GM12878 (cell line): ENCODE measurements around the gene HOMER2. TPM values are rescaled to one million over a fixed set of nuclear protein-coding genes. Genes with fewer than 3 reads are reported as not detected.
A peak's percentile ranks its signal among the peaks of the same experiment; 100 is the strongest.

Experiments used
- ATAC-seq: fragments of 200-7000 bp; cut with Tn5 transposase; 3 replicates; pipeline ENCODE4 v1.9.1; 2020; ENCODE audit warnings: mild to moderate bottlenecking, moderate library complexity
- BruUV-seq: library from RNA; stranded (reverse); fragments of 400-500 nt; replicated peaks from 2 replicates; lab custom pipeline; 2021; lab: Mats Ljungman, UMichigan
- CTCF ChIA-PET: fragments of 300-600 bp; sonication (Branson Sonifier 250); formaldehyde crosslinking; extraction: SDS; loops from one replicate; lab custom pipeline; 2021; ENCODE audit warnings: inconsistent platforms; lab: Yijun Ruan, JAX
- POLR2A ChIA-PET: fragments of 350-600 bp; formaldehyde crosslinking; extraction: SDS; loops from one replicate; lab custom pipeline; 2021; ENCODE audit warnings: inconsistent platforms; lab: Charles Lee
- RAD21 ChIA-PET: fragments of 300-600 bp; sonication (Branson Sonifier 250); formaldehyde crosslinking; loops from one replicate; lab custom pipeline; 2023; ENCODE audit warnings: antibody characterized with exemption; ENCODE audit not compliant: unreplicated experiment; lab: Charles Lee
- SMC1A ChIA-PET: fragments of 300-600 bp; sonication (Branson Sonifier 250); formaldehyde crosslinking; loops from one replicate; lab custom pipeline; 2023; ENCODE audit not compliant: unreplicated experiment, uncharacterized antibody; lab: Charles Lee
- DNase-seq: peaks from one replicate; pipeline ENCODE4 v3.0.0-alpha.2; 2011; ENCODE audit warnings: low read depth, low spot score
- FAIRE-seq: peaks from 3 replicates; lab custom pipeline; 2011; peaks lifted over from hg19 to GRCh38; lab: Jason Lieb, UNC
- H2AFZ ChIP-seq: 2 replicates; pipeline ENCODE4 v1.6.0; 2011; ENCODE audit warnings: low read depth, low read length, control low read depth; ENCODE audit not compliant: control insufficient read depth
- H3K27ac ChIP-seq: 2 replicates; pipeline ENCODE4 v1.5.1; 2011; ENCODE audit warnings: control low read depth; ENCODE audit not compliant: control insufficient read depth, insufficient read depth
- H3K27me3 ChIP-seq, 2 experiments: replicated peaks in 1 of 2; 2 replicates each; pipeline versions ENCODE4 v1.6.0 to v1.6.1; 2011; ENCODE audit warnings: low read length in 1 of 2; ENCODE audit not compliant: control insufficient read depth in 2 of 2, insufficient read depth in 2 of 2
- H3K36me3 ChIP-seq, 2 experiments: 2 replicates each; pipeline ENCODE4 v1.5.1; 2011; ENCODE audit warnings: low read length in 1 of 2; ENCODE audit not compliant: control insufficient read depth in 2 of 2, insufficient read depth in 2 of 2
- H3K4me1 ChIP-seq: 2 replicates; pipeline ENCODE4 v1.6.1; 2011; ENCODE audit warnings: mild to moderate bottlenecking, low read length, moderate library complexity, mixed read lengths; ENCODE audit not compliant: control insufficient read depth, insufficient read depth
- H3K4me2 ChIP-seq: 2 replicates; pipeline ENCODE4 v1.6.0; 2011; ENCODE audit warnings: control low read depth; ENCODE audit not compliant: control insufficient read depth, insufficient read depth
- H3K4me3 ChIP-seq: fragments of 200-600 bp; sonication (generic); 2 replicates; pipeline ENCODE4 v1.5.1; 2016
- H3K79me2 ChIP-seq: 2 replicates; pipeline ENCODE4 v1.6.0; 2011; ENCODE audit warnings: low read length; ENCODE audit not compliant: control insufficient read depth, insufficient read depth
- H3K9ac ChIP-seq: 2 replicates; pipeline ENCODE4 v1.8.0; 2011; ENCODE audit warnings: low read length, control low read depth, mixed read lengths; ENCODE audit not compliant: control insufficient read depth, insufficient read depth
- H3K9me3 ChIP-seq: replicated peaks from 3 replicates; pipeline ENCODE4 v1.5.1; 2011; ENCODE audit warnings: mild to moderate bottlenecking, low read length; ENCODE audit not compliant: control insufficient read depth, insufficient read depth
- H4K20me1 ChIP-seq: 2 replicates; pipeline ENCODE4 v1.6.0; 2011; ENCODE audit not compliant: control insufficient read depth, insufficient read depth
- BHLHE40 ChIP-seq, 2 experiments: fragments of 450-650 bp in 1 of 2; IDR thresholded peaks; 2 replicates each; pipeline ENCODE4 v1.6.1; 2011 to 2017; ENCODE audit warnings: low read depth in 2 of 2, borderline replicate concordance in 1 of 2, improper control_type of control experiment in 1 of 2, low read length in 1 of 2, mild to moderate bottlenecking in 1 of 2
- NRF1 ChIP-seq: conservative IDR thresholded peaks from 2 replicates; pipeline ENCODE4 v1.6.1; 2011; ENCODE audit warnings: mild to moderate bottlenecking, low read depth, low read length, improper control_type of control experiment
- SIX5 ChIP-seq: IDR thresholded peaks from 2 replicates; pipeline ENCODE4 v1.6.1; 2011; ENCODE audit warnings: mild to moderate bottlenecking, low read depth, low read length, moderate library complexity; ENCODE audit not compliant: severe bottlenecking
- ZBED1 ChIP-seq: IDR thresholded peaks from 2 replicates; pipeline ENCODE4 v1.6.1; 2016; ENCODE audit warnings: borderline replicate concordance
- ZBTB40 ChIP-seq: fragments of 450-650 bp; IDR thresholded peaks from 2 replicates; pipeline ENCODE4 v1.6.1; 2016; ENCODE audit warnings: mild to moderate bottlenecking, moderate library complexity, borderline replicate concordance
- WGBS: methylation state at CpG from one replicate; pipeline ENCODE4 v1.1.6; 2016; ENCODE audit warnings: low lambda C conversion rate; ENCODE audit not compliant: insufficient replicate concordance, insufficient coverage; ENCODE audit errors: missing lambda C conversion rate; 5-methylcytosine and 5-hydroxymethylcytosine counted together
- in situ Hi-C: fragments of 300-500 bp; cut with MboI; formaldehyde crosslinking; loops from 9 replicates; pipeline ENCODE4 v1.14.3; 2018; ENCODE audit warnings: mixed read lengths
- intact Hi-C: fragments of 100-400 bp; cut with micrococcal nuclease; formaldehyde crosslinking; loops from one replicate; pipeline ENCODE4 v1.14.2; 2022; ENCODE audit not compliant: unreplicated experiment
- polyA plus RNA-seq, 11 experiments: library from polyadenylated mRNA; depleted of rRNA in 4 of 11; unstranded in 6 of 11; stranded (reverse) in 5 of 11; fragments of >200 nt; fragmentation: Nextera tagmentation in 4 of 11; fragmentation: Illumina TruSeq in 1 of 11; extraction: Ambion mirVana in 4 of 11; extraction: Trizol in 1 of 11; gene quantifications; 1 replicate in 1 of 11; 2 replicates in 10 of 11; pipeline versions ENCODE4 v1.2.1 to v1.2.3, GENCODE V29; 2011 to 2016; ENCODE audit warnings: inconsistent platforms in 2 of 11, missing spikeins in 2 of 11, low read depth in 1 of 11
- total RNA-seq, 4 experiments: library from RNA; depleted of rRNA in 3 of 4; stranded (reverse); fragments of >200 nt in 3 of 4; fragmentation: Illumina TruSeq in 1 of 4; extraction: Trizol in 1 of 4; gene quantifications; 2 replicates each; pipeline versions ENCODE4 v1.2.1 to v1.2.3, GENCODE V29; 2013 to 2021

HOMER2 gene
- total and polyA plus RNA-seq, 10 of the 15 experiments (the other 5 are each of a cell fraction or from before 2014, with no cell fraction given), result 0.60 to 5.0 (median 1.8) TPM

DNA sequence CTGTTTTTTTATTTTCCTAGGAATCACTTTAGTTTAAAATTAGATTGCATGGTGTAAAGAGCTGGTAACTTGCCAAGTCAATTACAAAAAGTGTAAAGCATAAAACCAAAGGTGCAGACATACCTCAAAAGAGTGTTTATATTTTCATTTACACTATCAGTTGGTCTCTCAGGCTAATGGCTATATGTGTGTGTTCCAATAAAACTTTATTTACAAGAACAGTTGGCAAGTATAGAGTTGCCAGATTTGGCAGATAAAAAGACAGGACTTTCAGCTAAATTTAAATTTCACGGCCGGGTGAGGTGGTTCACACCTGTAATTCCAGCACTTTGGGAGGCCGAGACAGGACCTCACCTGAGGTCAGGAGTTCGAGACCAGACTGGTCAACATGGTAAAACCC is 41.1 kb downstream of the HOMER2 start:
- POLR2A ChIA-PET, result no interaction called here
- intact Hi-C loops, result no loop called here
- H3K9ac ChIP-seq, result no peak overlapping the region
- in situ Hi-C loops, result no loop called here
- peaks cover 0 to 1% of the 10 kb centered on the region in 2 experiments; a peak in 1 of 4 replicates for H3K27me3 ChIP-seq
- no peak overlapping the region for H3K4me3 ChIP-seq
- H3K9me3 ChIP-seq, result peaks cover 10% of the 10 kb centered on the region; the same call in 1 of the 3 replicates
- H3K79me2 ChIP-seq, result no peaks in the 10 kb centered on the region
- no peak for ATAC-seq
- H3K36me3 ChIP-seq, result no peaks in the 10 kb centered on the region
- no peak overlapping the region for H3K4me2 ChIP-seq
- SMC1A ChIA-PET, result interaction anchor here (0.6 kb wide), 1 partner anchor 51 kb away, joined by 3 read pairs; no protein-coding TSS in a partner anchor
- DNase-seq, result no peak
- WGBS, result 50% methylated on average over 4 of the region's 4 CpGs
- BruUV-seq, result no TSS peak
- H2AFZ ChIP-seq, result no peak overlapping the region
- peak; percentile 60 for TF ChIP-seq ZBTB40
- TF ChIP-seq ZBED1, result no peak
- no peak for TF ChIP-seq NRF1
- TF ChIP-seq BHLHE40 (IDR thresholded peaks at IDR 0.05; ENCODE audit: borderline replicate concordance in 1 of 2, low read depth in 2 of 2, low read length in 1 of 2), result no peak
- no peak for TF ChIP-seq SIX5
- TF ChIP-seq, all 136 proteins: peak for 1
- ChIA-PET CTCF (no interaction called here), RAD21 (no interaction called here)
- Histone ChIP-seq H3K27ac (no peak overlapping the region), H3K4me1 (no peaks in the 10 kb centered on the region), H4K20me1 (no peaks in the 10 kb centered on the region)
- FAIRE-seq, result no peak
